Neural cell (in vitro differentiated cells): Measurements from ENCODE around the gene MOB3B.

Source experiments
- POLR2AphosphoS5 ChIP-seq: IDR thresholded peaks from 2 replicates; pipeline ENCODE4 v1.6.1; 2012
- REST ChIP-seq: IDR thresholded peaks from 2 replicates; pipeline ENCODE4 v1.6.1; 2012; ENCODE audit warnings: borderline replicate concordance

GRCh38 chr9:27384262-27385014 lies 145.2 kb downstream of the MOB3B start:
- TF ChIP-seq POLR2AphosphoS5 (no peak), REST (no peak)
